Sigmoid colon (tissue), 7 donors: ENCODE results near the gene STK4. TPM values are rescaled to one million over a fixed set of nuclear protein-coding genes. Genes with fewer than 3 reads are reported as not detected.

Experiments used
- DNase-seq: peaks from one replicate; pipeline ENCODE4 v3.0.0-alpha.2; 2019
- H3K27ac ChIP-seq, 4 donors: fragments of 200-600 bp; sonication (generic); one replicate each; pipeline ENCODE4 v1.5.1; 2016 to 2019; ENCODE audit warnings: mild to moderate bottlenecking in 1 of 4
- H3K27me3 ChIP-seq, 3 donors: fragments of 200-600 bp; sonication (generic); one replicate each; pipeline ENCODE4 v1.5.1; 2019; ENCODE audit warnings: mild to moderate bottlenecking in 1 of 3
- H3K36me3 ChIP-seq, 4 donors: fragments of 200-600 bp; sonication (generic); one replicate each; pipeline ENCODE4 v1.5.1; 2016 to 2019
- H3K4me1 ChIP-seq, 4 donors: fragments of 200-600 bp; sonication (generic); one replicate each; pipeline ENCODE4 v1.5.1; 2017 to 2019
- H3K4me3 ChIP-seq, 4 donors: fragments of 200-600 bp; sonication (generic); one replicate each; pipeline ENCODE4 v1.5.1; 2017 to 2019; ENCODE audit warnings: mild to moderate bottlenecking in 2 of 4, moderate library complexity in 1 of 4
- H3K9me3 ChIP-seq, 4 donors: fragments of 200-600 bp in 3 of 4; sonication (generic) in 3 of 4; one replicate each; pipeline versions ENCODE4 v1.5.1 to v1.6.1; 2013 to 2019
- EP300 ChIP-seq, 4 donors: sonication (generic); formaldehyde crosslinking; IDR thresholded peaks; one replicate each; pipeline ENCODE4 v1.6.1; 2017; ENCODE audit warnings: antibody characterized with exemption in 4 of 4
- POLR2A ChIP-seq, 2 donors: fragments of 450-650 bp; IDR thresholded peaks; one replicate each; pipeline ENCODE4 v1.6.1; 2016; ENCODE audit warnings: antibody characterized with exemption in 2 of 2, mild to moderate bottlenecking in 2 of 2, moderate library complexity in 2 of 2
- POLR2AphosphoS5 ChIP-seq, 4 donors: sonication (generic); formaldehyde crosslinking; IDR thresholded peaks; one replicate each; pipeline ENCODE4 v1.6.1; 2017; ENCODE audit warnings: antibody characterized with exemption in 4 of 4
- WGBS, 2 donors: extraction: QIAGEN DNeasy Blood & Tissue Kit; methylation state at CpG; one replicate each; pipeline ENCODE4 v1.1.7; 2013; 5-methylcytosine and 5-hydroxymethylcytosine counted together
- intact Hi-C: fragments of 100-400 bp; cut with DNase I; formaldehyde crosslinking; loops from one replicate; pipeline ENCODE4 v1.15.1; 2023
- polyA plus RNA-seq, 3 donors: library from polyadenylated mRNA; stranded (reverse); fragments of 200-250 nt; gene quantifications; one replicate each; pipeline ENCODE4 v1.2.3, GENCODE V29; 2013
- total RNA-seq, 4 donors: library from RNA; depleted of rRNA; stranded (reverse); fragments of >200 nt; gene quantifications; one replicate each; pipeline ENCODE4 v1.1.0, GENCODE V29; 2016
- TF ChIP-seq, protein P1 (sequence below), 4 experiments: fragments of 450-650 bp in 3 of 4; fragments of 200-600 bp in 1 of 4; IDR thresholded peaks; one replicate each; pipeline ENCODE4 v1.5.1; 2016 to 2019; ENCODE audit warnings: antibody characterized with exemption in 4 of 4, mild to moderate bottlenecking in 3 of 4, moderate library complexity in 2 of 4
- donor health status: healthy with polysubstance abuse.
- donor health status: Bipolar disorder and iron deficiency.
- donor health status: healthy.

The STK4 gene
- total and polyA plus RNA-seq, 7 donors, result 6.0 to 31.8 (median 25.7) TPM

DNA sequence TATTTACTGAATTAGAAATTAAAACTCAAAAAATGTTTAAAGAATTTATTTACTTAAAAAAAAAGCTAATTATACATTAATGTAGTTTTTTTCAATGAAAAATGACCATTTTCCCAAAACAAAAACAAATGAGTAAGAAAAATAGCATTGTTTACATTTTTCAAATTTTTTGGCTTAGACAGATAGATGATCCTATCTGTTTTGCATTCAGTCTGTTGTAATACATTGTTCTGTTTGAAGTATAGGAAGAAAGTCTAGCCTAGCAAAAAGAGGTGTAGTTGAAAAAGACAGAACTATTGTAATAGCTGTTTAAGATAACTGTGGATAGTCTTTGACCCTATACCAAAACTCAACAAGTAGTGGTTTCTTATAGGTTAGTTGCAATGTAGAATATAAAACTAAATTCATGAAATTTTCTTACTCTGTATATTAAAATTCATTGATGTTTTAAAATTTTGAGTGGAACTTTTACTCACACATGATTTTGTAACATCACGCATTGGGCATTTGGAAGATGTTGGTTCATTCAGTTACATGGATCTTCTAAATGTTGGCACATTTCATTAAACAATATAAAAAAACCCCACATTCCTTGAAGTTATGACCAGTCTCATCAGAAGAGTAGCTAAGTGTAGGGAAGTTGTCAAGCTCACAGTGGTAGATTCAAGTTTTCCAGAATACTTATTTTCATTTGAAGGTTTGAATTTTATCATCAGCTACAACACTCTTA lies 72.6 kb downstream of the STK4 start:
- intact Hi-C loops, result no loop called here
- DNase-seq, result no peak
- peak overlapping the region in 1 of 4 donors; percentile 11 for H3K27ac ChIP-seq
- peaks cover 0 to 39% (median 21%) of the 10 kb centered on the region in 4 donors for H3K4me1 ChIP-seq
- no peaks in the 10 kb centered on the region for H3K27me3 ChIP-seq
- 93 to 97% methylated on average over 1 of the region's 1 CpG for WGBS, 2 donors
- H3K36me3 ChIP-seq, result no peaks in the 10 kb centered on the region
- no peak for TF ChIP-seq POLR2AphosphoS5 (IDR thresholded peaks at IDR 0.05)
- TF ChIP-seq EP300 (IDR thresholded peaks at IDR 0.05), result no peak
- TF ChIP-seq, protein P1, sequence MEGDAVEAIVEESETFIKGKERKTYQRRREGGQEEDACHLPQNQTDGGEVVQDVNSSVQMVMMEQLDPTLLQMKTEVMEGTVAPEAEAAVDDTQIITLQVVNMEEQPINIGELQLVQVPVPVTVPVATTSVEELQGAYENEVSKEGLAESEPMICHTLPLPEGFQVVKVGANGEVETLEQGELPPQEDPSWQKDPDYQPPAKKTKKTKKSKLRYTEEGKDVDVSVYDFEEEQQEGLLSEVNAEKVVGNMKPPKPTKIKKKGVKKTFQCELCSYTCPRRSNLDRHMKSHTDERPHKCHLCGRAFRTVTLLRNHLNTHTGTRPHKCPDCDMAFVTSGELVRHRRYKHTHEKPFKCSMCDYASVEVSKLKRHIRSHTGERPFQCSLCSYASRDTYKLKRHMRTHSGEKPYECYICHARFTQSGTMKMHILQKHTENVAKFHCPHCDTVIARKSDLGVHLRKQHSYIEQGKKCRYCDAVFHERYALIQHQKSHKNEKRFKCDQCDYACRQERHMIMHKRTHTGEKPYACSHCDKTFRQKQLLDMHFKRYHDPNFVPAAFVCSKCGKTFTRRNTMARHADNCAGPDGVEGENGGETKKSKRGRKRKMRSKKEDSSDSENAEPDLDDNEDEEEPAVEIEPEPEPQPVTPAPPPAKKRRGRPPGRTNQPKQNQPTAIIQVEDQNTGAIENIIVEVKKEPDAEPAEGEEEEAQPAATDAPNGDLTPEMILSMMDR (IDR thresholded peaks at IDR 0.05), result no peak
- no peak for TF ChIP-seq POLR2A (IDR thresholded peaks at IDR 0.05)
- H3K9me3 ChIP-seq, result no peaks in the 10 kb centered on the region
- H3K4me3 ChIP-seq, result no peak overlapping the region

DNA sequence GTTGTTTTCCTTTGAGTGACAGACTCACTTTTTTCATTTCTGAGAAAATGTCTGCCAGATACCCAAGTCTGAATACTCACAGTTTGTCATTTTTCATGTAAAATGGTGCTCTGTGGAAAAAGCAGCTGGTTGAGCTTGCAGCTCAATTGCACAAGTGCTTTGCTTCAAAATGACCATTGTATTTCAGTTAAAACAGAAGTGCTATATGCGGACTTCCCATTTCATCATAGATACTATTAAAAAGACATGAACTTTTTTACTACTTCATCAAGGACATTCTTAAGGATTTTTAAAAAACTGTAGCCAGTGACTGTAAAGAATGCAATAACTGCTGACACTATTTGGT lies 73.1 kb downstream of the STK4 start:
- DNase-seq, result no peak
- Histone ChIP-seq H3K27ac (peak overlapping the region in 1 of 4 donors; percentile 11), H3K4me1 (peaks cover 0 to 43% (median 21%) of the 10 kb centered on the region in 4 donors), H3K4me3 (no peak overlapping the region), H3K9me3 (no peaks in the 10 kb centered on the region), H3K27me3 (no peaks in the 10 kb centered on the region), H3K36me3 (no peaks in the 10 kb centered on the region)
- intact Hi-C loops, result no loop called here
- WGBS, 2 donors, result 81 to 86% methylated on average over 1 of the region's 1 CpG
- TF ChIP-seq, protein P1 (IDR thresholded peaks at IDR 0.05), result no peak
- TF ChIP-seq POLR2A (IDR thresholded peaks at IDR 0.05) (no peak), EP300 (IDR thresholded peaks at IDR 0.05) (no peak), POLR2AphosphoS5 (IDR thresholded peaks at IDR 0.05) (no peak)

DNA sequence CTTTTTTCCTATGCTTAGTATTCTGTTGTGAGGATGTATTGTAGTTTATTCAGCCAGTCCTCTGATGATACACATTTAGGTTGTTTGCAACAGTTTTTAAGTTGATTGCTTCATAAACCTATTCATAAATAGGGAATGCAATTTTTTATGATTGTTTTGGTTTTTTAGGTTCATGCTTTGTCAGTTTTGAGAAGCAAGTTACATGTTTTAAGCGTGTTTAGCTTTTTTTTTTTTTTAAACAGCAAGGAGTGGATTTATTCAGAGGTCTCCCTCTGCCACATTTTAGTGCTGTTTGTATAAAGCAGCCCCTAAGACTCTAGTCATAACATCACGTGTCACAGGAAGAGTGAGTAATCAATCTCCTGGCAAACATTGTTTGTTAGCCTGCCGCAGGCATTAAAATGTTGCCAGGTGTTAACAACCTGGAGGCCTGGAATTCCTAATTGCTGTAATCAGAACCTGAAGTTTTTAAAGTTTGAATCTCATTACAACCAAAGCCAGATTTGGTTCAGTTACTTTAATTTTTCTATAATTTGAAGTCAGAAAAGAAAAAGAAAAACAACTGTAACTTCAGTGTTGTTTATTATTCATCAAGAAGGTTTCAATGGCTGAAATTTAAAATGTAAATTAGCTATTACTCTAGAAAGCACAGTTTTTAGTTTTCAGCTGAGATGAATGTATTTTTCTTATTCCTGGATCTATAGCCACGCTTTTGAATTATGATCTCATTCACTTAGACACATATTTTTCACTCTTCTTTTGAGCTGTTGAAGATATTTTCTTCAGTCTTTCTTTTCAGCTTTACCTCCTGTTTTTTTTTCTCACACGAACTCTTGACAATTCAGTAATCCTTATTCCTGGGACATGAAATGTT lies 75.4 kb downstream of the STK4 start:
- Histone ChIP-seq H3K27ac (no peak overlapping the region), H3K27me3 (no peaks in the 10 kb centered on the region), H3K4me3 (no peak overlapping the region), H3K36me3 (no peaks in the 10 kb centered on the region), H3K4me1 (peaks cover 0 to 42% (median 18%) of the 10 kb centered on the region in 4 donors), H3K9me3 (no peaks in the 10 kb centered on the region)
- intact Hi-C loops, result loop anchor here (2.0 kb wide), 1 partner anchor 251 kb away; no protein-coding TSS in a partner anchor
- DNase-seq, result no peak
- WGBS, 2 donors, result 15 to 50% methylated on average over 5 of the region's 5 CpGs
- TF ChIP-seq POLR2A (IDR thresholded peaks at IDR 0.05), result no peak
- TF ChIP-seq EP300 (IDR thresholded peaks at IDR 0.05), result no peak
- TF ChIP-seq, protein P1 (IDR thresholded peaks at IDR 0.05), result no peak
- TF ChIP-seq POLR2AphosphoS5 (IDR thresholded peaks at IDR 0.05), result no peak

DNA sequence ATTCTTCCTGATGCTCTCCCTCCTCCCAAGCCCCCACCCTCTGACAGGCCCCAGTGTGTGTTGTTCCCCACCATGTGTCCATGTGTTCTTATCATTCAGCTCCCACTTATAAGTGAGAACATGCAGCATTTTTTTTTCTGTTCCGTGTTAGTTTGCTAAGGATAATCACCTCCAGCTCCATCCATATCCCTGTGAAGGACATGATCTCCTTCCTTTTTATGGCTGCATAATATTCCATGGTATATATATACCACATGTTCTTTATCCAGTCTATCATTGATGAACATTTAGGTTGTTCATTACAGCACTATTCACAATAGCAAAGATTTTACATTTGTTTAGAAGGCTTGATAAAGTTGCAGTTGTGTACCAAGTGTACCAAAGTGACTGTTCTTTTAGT lies 76.7 kb downstream of the STK4 start:
- WGBS, 2 donors, result 95 to 97% methylated on average over 1 of the region's 1 CpG
- intact Hi-C loops, result loop anchor here (2.0 kb wide), 1 partner anchor 250 kb away; no protein-coding TSS in a partner anchor
- no peak overlapping the region for H3K27ac ChIP-seq
- no peaks in the 10 kb centered on the region for H3K27me3 ChIP-seq
- no peak for DNase-seq
- H3K4me1 ChIP-seq, result peaks cover 0 to 29% (median 7%) of the 10 kb centered on the region in 4 donors
- H3K9me3 ChIP-seq, result no peaks in the 10 kb centered on the region
- TF ChIP-seq POLR2AphosphoS5 (IDR thresholded peaks at IDR 0.05), result no peak
- TF ChIP-seq, protein P1 (IDR thresholded peaks at IDR 0.05), result no peak
- TF ChIP-seq EP300 (IDR thresholded peaks at IDR 0.05), result no peak
- no peak for TF ChIP-seq POLR2A (IDR thresholded peaks at IDR 0.05)
- no peak overlapping the region for H3K4me3 ChIP-seq
- no peaks in the 10 kb centered on the region for H3K36me3 ChIP-seq
